ENCODE measurements around the gene PEF1.

DNA sequence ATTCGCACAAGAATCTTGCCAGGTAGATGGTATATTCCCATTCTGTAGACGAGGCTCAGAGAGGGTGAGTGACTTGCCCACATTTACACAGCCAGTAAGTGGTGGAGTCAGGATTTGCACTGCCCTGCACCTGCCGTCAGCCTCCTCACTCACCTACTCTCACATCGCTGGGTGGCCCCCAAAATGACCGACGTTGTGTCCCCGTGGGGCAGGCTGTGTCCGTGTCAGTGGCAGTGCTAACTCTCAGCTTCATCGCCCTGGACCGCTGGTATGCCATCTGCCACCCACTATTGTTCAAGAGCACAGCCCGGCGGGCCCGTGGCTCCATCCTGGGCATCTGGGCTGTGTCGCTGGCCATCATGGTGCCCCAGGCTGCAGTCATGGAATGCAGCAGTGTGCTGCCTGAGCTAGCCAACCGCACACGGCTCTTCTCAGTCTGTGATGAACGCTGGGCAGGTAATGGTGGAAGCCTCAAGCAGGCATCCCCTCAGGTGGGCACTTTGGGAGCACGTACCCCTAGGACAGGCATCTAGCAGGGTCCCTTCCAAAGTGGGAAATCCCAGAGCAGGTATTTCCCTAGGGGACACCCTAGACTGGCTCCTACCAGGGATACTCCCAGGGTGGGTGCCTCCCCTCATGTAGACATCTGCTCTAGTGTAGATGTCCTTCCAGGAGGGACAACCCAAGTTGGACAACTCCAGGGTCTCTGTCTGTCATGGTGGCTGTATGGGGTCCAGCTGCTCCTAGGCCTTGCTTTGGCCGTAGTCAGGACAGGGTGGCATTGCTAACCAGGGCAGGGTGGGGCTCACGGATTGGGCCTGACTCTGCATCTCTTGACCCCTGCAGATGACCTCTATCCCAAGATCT lies 23.8 kb downstream of the PEF1 start:
- TF ChIP-seq CTCF (IDR thresholded peaks at IDR 0.05) (no peak), POLR2A (IDR thresholded peaks at IDR 0.05) (no peak)

Data from thyroid gland (tissue), 4 donors.